Skeletal muscle cell (primary cell): ENCODE results near the gene PDXK.

Experiments used
- DNase-seq: peaks from one replicate; pipeline ENCODE4 v3.0.0-alpha.2; 2010; ENCODE audit warnings: low read depth
- H3K4me3 ChIP-seq: 2 replicates; pipeline ENCODE4 v1.5.1; 2011; ENCODE audit warnings: low read depth, mild to moderate bottlenecking, control low read depth, low read length, moderate library complexity

PDXK gene

GRCh38 chr21:43771199-43771675 lies 52.3 kb downstream of the PDXK start:
- H3K4me3 ChIP-seq, result no peak overlapping the region
- DNase-seq, result no peak

GRCh38 chr21:43771698-43772424 lies 52.9 kb downstream of the PDXK start:
- DNase-seq, result no peak
- H3K4me3 ChIP-seq, result no peak overlapping the region

- no peak for DNase-seq
- H3K4me3 ChIP-seq, result no peak overlapping the region
Measured at GRCh38 chr21:43772425-43772821, 53.5 kb downstream of the PDXK start.

GRCh38 chr21:43774163-43774562 lies 55.2 kb downstream of the PDXK start:
- no peak overlapping the region for H3K4me3 ChIP-seq
- no peak for DNase-seq

GRCh38 chr21:43775190-43775589 lies 56.3 kb downstream of the PDXK start:
- DNase-seq, result no peak
- H3K4me3 ChIP-seq, result peak overlapping the region; percentile 74

GRCh38 chr21:43775795-43776430 lies 57.0 kb downstream of the PDXK start, which contains the start of gene CSTB:
CSTB (minus strand) TSS chr21:43776308; CDS start chr21:43776269, 39 bp downstream.
- H3K4me3 ChIP-seq, result peak within 1 kb of the TSS; percentile 74
- DNase-seq, result no peak

GRCh38 chr21:43777953-43778352 lies 59.0 kb downstream of the PDXK start:
- no peak overlapping the region for H3K4me3 ChIP-seq
- no peak for DNase-seq

GRCh38 chr21:43778469-43779335 lies 59.8 kb downstream of the PDXK start:
- no peak overlapping the region for H3K4me3 ChIP-seq
- no peak for DNase-seq

- H3K4me3 ChIP-seq, result no peak overlapping the region
Measured at GRCh38 chr21:43779660-43780059, 60.7 kb downstream of the PDXK start.

GRCh38 chr21:43781846-43782245 lies 62.9 kb downstream of the PDXK start:
- DNase-seq, result no peak
- no peak overlapping the region for H3K4me3 ChIP-seq

More at GRCh38 chr21:43779660-43780059, 60.7 kb downstream of the PDXK start:
- DNase-seq, result no peak

GRCh38 chr21:43782431-43783097 lies 63.6 kb downstream of the PDXK start:
- no peak overlapping the region for H3K4me3 ChIP-seq
- DNase-seq, result no peak

- no peak overlapping the region for H3K4me3 ChIP-seq
Measured at GRCh38 chr21:43783098-43783700, 64.3 kb downstream of the PDXK start.

GRCh38 chr21:43785134-43785533 lies 66.2 kb downstream of the PDXK start:
- no peak for DNase-seq
- no peak overlapping the region for H3K4me3 ChIP-seq

More at GRCh38 chr21:43783098-43783700, 64.3 kb downstream of the PDXK start:
- DNase-seq, result no peak

- H3K4me3 ChIP-seq, result no peak overlapping the region
- no peak for DNase-seq
Measured at GRCh38 chr21:43786300-43786806, 67.4 kb downstream of the PDXK start.

- no peak for DNase-seq
- H3K4me3 ChIP-seq, result no peak overlapping the region
Measured at GRCh38 chr21:43786807-43787440, 68.0 kb downstream of the PDXK start.

GRCh38 chr21:43789276-43790009 lies 70.5 kb downstream of the PDXK start, which contains the start of gene RRP1:
RRP1 (plus strand) TSS chr21:43789577; CDS start chr21:43789630, 53 bp downstream.
- DNase-seq, result peak; percentile 47
- peak within 1 kb of the TSS; percentile 90 for H3K4me3 ChIP-seq

- no peak for DNase-seq
- H3K4me3 ChIP-seq, result peak overlapping the region; percentile 90
Measured at GRCh38 chr21:43790010-43790524, 71.1 kb downstream of the PDXK start.
